Stimulated activated CD4-positive, alpha-beta T cell treated with anti-CD3 and anti-CD28 coated beads, Interleukin-2, amount 100 ng/mL, for 4 hours (primary cell): ENCODE measurements around the gene CFAP119.

Source experiments
- DNase-seq: peaks from one replicate; pipeline ENCODE4 v3.0.0-alpha.2; 2020; ENCODE audit warnings: low read depth

CFAP119 gene

GRCh38 chr16:30762991-30763725, 1.3 kb upstream of the CFAP119 start:
- DNase-seq = no peak

GRCh38 chr16:30761427-30761927, 385 bp downstream of the CFAP119 start:
- DNase-seq = peak; percentile 25

GRCh38 chr16:30760577-30761426, 1.1 kb downstream of the CFAP119 start:
- no peak for DNase-seq

DNA sequence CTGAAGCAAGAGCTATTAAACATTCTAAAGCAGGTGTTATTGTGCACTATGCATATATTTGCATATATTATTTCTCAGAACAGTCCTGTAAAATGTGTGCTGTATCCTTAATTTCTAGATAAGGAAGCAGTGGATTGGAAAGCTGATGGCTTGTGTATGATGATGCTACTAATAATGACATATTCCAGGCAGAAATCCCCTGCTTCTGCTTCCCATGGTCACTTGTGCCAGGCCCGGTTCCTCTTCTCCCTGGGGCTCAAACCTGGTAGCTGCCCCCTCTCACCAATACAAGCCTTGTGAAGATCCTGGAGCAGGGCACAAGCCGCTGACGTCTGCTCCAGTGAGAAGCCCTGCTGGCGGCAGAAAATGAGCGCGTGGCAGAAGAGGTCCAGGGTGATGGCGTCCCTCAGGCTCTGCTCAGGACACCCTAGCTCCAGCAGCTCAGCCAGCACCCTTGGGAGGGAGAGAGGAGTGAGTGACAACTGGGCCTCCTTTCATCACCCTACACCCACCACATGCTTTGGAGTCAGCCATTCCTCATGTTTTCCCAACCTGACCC, 1.8 kb downstream of the CFAP119 start:
- no peak for DNase-seq

- no peak for DNase-seq
Measured at GRCh38 chr16:30758988-30759491, 2.8 kb downstream of the CFAP119 start.

- DNase-seq = no peak
Measured at GRCh38 chr16:30757316-30757715, 4.5 kb downstream of the CFAP119 start.

GRCh38 chr16:30756781-30757100, 5.1 kb downstream of the CFAP119 start:
- no peak for DNase-seq

DNA sequence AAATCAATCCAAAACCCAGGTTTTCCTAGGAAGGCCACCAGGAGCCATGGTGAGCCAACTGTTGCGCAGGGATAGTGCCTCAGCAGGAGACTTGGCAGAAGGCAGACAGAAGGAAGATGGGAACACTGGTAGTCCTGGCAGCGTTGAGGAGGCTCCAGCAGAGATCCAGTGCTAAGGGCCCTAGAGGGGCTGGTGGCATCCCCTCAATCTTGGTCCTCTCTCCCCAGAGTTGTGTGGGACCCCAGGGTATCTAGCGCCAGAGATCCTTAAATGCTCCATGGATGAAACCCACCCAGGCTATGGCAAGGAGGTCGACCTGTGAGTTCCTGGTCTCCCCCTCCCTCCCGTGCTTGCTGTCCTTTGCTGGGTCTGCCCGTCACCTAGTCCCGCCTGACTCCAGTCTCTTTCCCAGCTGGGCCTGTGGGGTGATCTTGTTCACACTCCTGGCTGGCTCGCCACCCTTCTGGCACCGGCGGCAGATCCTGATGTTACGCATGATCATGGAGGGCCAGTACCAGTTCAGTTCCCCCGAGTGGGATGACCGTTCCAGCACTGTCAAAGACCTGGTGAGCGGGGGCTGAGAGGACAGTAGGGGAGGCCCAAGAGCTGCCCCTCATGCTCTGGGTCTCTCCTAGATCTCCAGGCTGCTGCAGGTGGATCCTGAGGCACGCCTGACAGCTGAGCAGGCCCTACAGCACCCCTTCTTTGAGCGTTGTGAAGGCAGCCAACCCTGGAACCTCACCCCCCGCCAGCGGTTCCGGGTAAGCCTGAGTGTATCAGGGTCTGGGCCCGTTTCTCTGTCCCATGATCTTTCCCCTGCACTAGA, 5.7 kb downstream of the CFAP119 start:
- no peak for DNase-seq

DNA sequence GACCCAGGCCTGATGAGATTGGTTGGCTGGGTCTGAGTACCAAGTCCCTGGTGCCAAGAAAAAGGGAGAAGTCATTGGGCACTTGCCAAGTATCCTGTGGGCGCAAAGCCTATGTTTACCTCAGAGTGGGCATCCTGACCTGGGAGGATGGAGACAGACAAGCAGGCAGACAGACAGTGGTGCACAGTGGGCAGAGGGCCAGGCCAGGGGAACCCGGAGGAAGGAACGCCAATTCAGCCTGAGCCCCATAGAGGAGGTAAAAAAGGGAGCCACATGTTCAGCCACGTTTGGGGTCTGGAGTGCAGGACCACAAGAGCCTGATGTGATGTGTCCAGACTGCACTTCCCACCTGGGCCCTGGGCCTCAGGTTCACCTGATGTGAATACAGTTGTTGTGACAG, 8.3 kb downstream of the CFAP119 start:
- DNase-seq = no peak

- no peak for DNase-seq
Measured at GRCh38 chr16:30750876-30751465, 10.9 kb downstream of the CFAP119 start.

DNA sequence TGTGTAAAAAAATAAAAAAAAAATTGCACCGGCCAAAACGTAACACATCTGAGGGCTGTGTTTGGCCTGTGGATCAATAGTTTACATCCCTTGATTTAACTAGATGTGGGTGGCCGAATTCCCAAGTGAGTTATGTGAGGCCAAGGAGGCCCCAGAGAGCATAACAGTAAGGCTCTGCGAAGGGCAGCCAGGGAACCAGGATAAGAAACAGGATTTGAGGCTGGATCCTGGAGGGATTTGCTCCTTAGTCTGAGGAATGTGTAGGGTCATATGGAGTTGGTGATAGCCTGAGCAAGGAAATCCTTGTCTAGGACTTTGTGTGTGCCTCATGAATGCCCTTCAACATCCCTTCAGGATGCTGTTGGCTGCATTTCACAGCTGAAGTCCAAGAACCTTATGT, 11.7 kb downstream of the CFAP119 start:
- no peak for DNase-seq

GRCh38 chr16:30748634-30749445, 13.0 kb downstream of the CFAP119 start:
- no peak for DNase-seq

DNA sequence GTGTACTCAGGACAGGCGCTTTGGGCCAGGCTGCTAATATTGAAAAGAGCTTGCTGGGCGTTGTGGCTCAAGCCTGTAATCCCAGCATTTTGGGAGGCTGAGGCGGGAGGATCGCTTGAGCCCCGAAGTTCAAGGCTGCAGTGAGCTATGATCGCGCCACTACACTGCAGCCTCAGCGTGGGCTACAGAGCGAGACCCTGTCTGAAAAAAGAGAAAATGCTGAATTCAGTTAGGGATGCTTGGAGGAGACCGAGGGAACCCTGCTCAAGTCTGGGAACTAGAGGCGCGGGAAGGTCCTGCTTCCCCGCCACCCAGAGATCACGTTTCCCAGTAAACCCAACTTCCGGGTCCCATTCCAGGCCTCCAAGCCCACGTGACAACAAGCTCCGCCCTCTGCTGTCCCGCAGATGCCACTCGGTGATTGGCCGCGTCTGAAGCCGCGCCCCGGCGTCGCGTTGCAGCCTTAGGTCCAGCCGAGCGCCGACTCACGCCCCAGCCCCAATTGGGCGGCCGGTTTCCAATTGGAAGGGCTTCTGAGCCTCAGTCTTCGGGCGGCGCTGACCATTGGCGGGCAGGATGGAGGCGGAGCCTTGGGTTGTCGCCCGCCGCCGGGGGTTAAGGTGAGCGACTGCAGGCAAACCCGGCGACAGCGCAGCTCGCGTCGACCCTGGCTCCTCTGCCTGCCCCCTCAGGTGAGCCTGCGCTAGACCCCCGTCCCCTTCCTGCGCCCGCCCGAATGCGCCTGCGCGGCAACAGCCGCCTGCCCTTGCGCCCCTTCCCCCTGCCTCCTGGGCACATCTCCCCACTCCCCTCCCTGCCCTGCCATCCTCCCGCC, 13.8 kb downstream of the CFAP119 start, which contains the start of gene PHKG2:
Gene PHKG2, plus strand, starts transcription at position 627 of the 835 bp plus-strand sequence. CDS start 396 bp downstream, outside the sequence.
- peak; percentile 83 for DNase-seq

DNA sequence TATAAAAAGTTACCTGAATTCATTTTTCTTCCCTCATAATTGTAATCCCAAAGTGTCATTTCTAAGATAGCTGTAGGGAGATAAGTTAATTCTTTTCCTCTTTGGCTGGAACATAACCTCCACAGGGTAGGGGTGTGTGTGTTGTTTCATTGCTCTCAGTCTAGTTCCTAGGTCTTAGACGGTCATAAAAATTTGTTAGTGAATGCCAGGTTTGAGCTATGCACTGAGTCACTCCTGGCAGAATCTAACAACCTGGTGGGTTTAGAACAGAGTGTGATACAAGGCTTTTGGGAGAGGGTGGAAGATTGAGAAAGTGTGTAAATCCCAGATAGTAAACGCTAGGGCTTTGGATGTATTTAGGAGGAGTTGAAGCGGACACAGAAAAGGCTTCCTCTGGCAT, 14.5 kb downstream of the CFAP119 start:
- DNase-seq = no peak

DNA sequence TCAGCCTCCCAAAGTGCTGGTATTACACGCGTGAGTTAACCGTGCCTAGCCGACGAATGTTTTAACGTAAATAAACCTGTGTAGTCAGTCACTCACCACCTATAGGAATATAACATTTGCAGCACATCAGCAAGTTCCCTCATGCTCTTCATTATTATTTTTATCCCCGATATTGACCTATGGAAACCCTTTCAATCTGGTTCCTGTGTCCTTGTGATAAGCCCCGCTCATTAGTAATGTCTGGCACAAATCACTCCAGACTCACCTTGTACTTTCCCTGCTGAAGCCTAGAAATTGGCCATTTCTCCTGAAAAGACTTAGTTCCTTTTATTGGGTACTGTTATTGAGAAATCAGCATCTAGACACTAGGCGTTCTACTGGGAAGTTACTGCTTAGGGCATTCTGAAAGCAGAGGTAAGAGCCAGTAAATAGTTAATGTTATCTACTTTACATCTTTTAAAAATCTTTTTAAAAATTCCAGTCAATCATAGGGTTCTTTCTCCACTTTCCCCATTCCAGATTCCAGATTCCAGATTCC, 15.2 kb downstream of the CFAP119 start:
- no peak for DNase-seq

DNA sequence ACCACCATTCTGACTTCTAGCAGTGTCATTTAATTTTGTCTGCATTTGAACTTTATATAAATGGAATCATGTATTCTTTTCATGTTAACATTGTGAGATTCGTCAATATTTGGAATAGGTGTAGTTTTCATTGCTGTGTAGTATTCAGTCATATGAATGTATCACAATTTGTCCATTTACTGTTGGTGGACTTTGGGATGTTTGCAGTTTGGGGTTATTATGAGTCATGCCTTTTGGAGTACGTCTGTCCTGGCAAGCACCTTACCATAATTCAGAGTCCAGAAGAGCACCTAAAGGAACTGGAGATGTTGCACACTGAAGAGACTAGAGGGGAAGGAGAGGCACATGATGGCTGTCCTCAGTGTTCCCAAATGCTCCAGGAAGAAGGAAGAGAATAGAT, 16.8 kb downstream of the CFAP119 start:
- DNase-seq = no peak

- DNase-seq = no peak
Measured at GRCh38 chr16:30744183-30744582, 17.7 kb downstream of the CFAP119 start.

GRCh38 chr16:30743716-30744115, 18.1 kb downstream of the CFAP119 start:
- no peak for DNase-seq

GRCh38 chr16:30741461-30741914, 20.4 kb downstream of the CFAP119 start:
- no peak for DNase-seq
